GM03348 (cell line): ENCODE data around the gene PIN1.
"Not testable (repeated sequence)": the region's sequence is repeated elsewhere in the genome, so short reads cannot be mapped to it uniquely, and the experiment has no call there.

Source experiments
- DNase-seq: peaks from one replicate; pipeline ENCODE4 v3.0.0; 2012; ENCODE audit warnings: low spot score

PIN1 gene

GRCh38 chr19:9818734-9819595, 16.2 kb upstream of the PIN1 start, which contains the start of gene FBXL12:
FBXL12 (minus strand) TSS chr19:9819079; CDS start chr19:9818813, 266 bp downstream.
- peak; percentile 98 for DNase-seq

GRCh38 chr19:9819596-9819909, 15.6 kb upstream of the PIN1 start:
- no peak for DNase-seq

GRCh38 chr19:9820034-9820433, 15.1 kb upstream of the PIN1 start:
- not testable (repeated sequence) for DNase-seq

GRCh38 chr19:9823816-9824215, 11.3 kb upstream of the PIN1 start:
- DNase-seq: no peak

GRCh38 chr19:9827289-9828238, 7.6 kb upstream of the PIN1 start, which contains the start of gene UBL5:
UBL5 (plus strand) TSS chr19:9827918; CDS start chr19:9828338, 420 bp downstream.
- peak; percentile 93 for DNase-seq

GRCh38 chr19:9828551-9829063, 6.5 kb upstream of the PIN1 start:
- DNase-seq: no peak

- DNase-seq: no peak
Observed at GRCh38 chr19:9834307-9834725, 802 bp upstream of the PIN1 start.

- DNase-seq: no peak
Observed at GRCh38 chr19:9835507-9835949, 410 bp downstream of the PIN1 start.

- DNase-seq: peak; percentile 59
Observed at GRCh38 chr19:9836021-9836420, 903 bp downstream of the PIN1 start.

GRCh38 chr19:9838324-9838723, 3.2 kb downstream of the PIN1 start:
- DNase-seq: no peak

- DNase-seq: no peak
Observed at GRCh38 chr19:9839415-9839814, 4.3 kb downstream of the PIN1 start.

GRCh38 chr19:9842834-9843625, 7.9 kb downstream of the PIN1 start:
- no peak for DNase-seq

GRCh38 chr19:9843626-9844273, 8.6 kb downstream of the PIN1 start:
- DNase-seq: not testable (repeated sequence)

- peak; percentile 96 for DNase-seq
Observed at GRCh38 chr19:9847087-9847671, 12.1 kb downstream of the PIN1 start.

- DNase-seq: no peak
Observed at GRCh38 chr19:9848060-9848459, 12.9 kb downstream of the PIN1 start.

- no peak for DNase-seq
Observed at GRCh38 chr19:9848762-9849161, 13.6 kb downstream of the PIN1 start.

- no peak for DNase-seq
Observed at GRCh38 chr19:9849791-9850190, 14.7 kb downstream of the PIN1 start.

GRCh38 chr19:9850235-9850959, 15.3 kb downstream of the PIN1 start:
- DNase-seq: no peak

- DNase-seq: no peak
Observed at GRCh38 chr19:9854282-9854846, 19.2 kb downstream of the PIN1 start.

GRCh38 chr19:9856609-9857008, 21.5 kb downstream of the PIN1 start:
- no peak for DNase-seq
